ENCODE results near the gene TRIM67. TPM values are rescaled to one million over a fixed set of nuclear protein-coding genes. Genes with fewer than 3 reads are reported as not detected.
A peak's percentile ranks its signal among the peaks of the same experiment; 100 is the strongest.

The TRIM67 gene
- total RNA-seq, 2 donors from 2014 or later: 0.12 TPM; not detected in 1

GRCh38 chr1:231240883-231241735, 79.3 kb downstream of the TRIM67 start, which contains the start of gene GNPAT:
Gene GNPAT (plus strand): TSS chr1:231241212. CDS start chr1:231241379, 167 bp downstream.
- Mint-ChIP-seq H3K4me3 (peak within 1 kb of the TSS; percentile 88 to 100), H3K9me3 (no peaks in the 10 kb centered on the region), H3K4me1 (ENCODE audit: low read depth) (peaks cover 70% of the 10 kb centered on the region), H3K27me3 (ENCODE audit: low read depth) (no peaks in the 10 kb centered on the region), H3K27ac (peak within 1 kb of the TSS; percentile 100), H3K36me3 (ENCODE audit: insufficient read depth in 2 of 2) (peaks cover 19 to 27% of the 10 kb centered on the region in 2 donors)
- peak; percentile 91 to 94 for DNase-seq
- ATAC-seq (replicated peaks in 1 of 2): peak; percentile 99

DNA sequence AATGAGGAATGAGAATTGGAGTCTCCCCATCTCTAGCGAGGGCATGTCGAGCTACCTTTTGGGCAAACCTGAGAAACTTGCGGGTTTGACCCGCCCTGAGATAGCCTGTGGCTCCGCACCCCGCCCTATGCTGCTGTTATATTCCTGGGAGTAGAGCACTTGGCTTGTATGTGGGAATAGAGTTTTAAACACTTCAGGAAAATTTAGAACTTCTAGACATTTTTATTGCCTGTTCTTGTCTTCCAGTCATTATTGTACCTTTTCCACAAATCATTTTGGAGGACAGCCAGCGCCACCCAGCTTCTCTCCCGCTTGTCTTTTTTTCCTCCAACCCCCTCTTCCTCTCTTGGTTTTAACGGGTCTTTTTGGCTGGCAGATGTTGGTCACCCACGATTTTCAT, 79.9 kb downstream of the TRIM67 start:
- H3K36me3 Mint-ChIP-seq (ENCODE audit: insufficient read depth in 2 of 2): peaks cover 17 to 25% of the 10 kb centered on the region in 2 donors
- peak overlapping the region; percentile 88 to 100 for H3K4me3 Mint-ChIP-seq
- peak; percentile 15 to 32 for ATAC-seq (replicated peaks in 1 of 2)

DNA sequence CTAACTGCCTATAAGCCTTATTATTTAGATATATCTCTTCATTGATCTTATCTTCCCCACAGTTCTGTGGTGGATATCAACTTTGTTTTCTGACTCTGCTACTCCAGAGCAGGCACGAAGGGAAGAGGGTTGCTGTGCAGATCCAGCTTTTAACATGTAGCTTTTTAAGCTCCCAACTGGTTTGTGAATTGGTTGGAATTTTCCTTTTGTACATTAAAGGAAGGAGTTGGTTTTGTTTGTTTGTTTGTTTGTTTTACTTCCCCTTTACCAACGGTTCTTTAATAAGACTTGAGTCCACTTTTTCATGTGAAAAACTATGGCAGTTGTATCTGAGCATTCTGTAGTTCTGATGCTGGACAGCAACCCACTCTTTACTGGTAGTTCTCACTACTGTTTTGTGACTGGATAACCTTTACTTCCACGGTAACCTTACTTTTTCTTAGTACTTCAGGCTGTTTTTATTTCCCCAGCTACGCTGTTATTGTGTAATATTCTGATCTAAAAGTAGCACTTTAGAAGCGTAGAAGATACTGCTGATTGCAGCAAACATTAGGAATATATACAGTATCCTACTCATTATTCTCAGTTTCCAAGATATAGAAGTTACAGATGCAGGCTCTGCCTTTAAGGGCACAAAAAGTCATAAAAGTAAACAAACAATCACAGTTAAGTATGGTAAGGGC, 80.8 kb downstream of the TRIM67 start:
- peak overlapping the region; percentile 88 to 100 for H3K4me3 Mint-ChIP-seq
- no peaks in the 10 kb centered on the region for H3K9me3 Mint-ChIP-seq
- ATAC-seq (replicated peaks in 1 of 2) (no peak), DNase-seq (no peak)
- H3K27ac Mint-ChIP-seq: peak overlapping the region; percentile 100
- peaks cover 16 to 23% of the 10 kb centered on the region in 2 donors for H3K36me3 Mint-ChIP-seq (ENCODE audit: insufficient read depth in 2 of 2)
- no peaks in the 10 kb centered on the region for H3K27me3 Mint-ChIP-seq (ENCODE audit: low read depth)
- peaks cover 62% of the 10 kb centered on the region for H3K4me1 Mint-ChIP-seq (ENCODE audit: low read depth)

More for the DNA sequence above, 79.9 kb downstream of the TRIM67 start:
- H3K27ac Mint-ChIP-seq: peak overlapping the region; percentile 100
- DNase-seq: peak; percentile 7 to 20
- H3K4me1 Mint-ChIP-seq (ENCODE audit: low read depth): peaks cover 63% of the 10 kb centered on the region
- no peaks in the 10 kb centered on the region for H3K27me3 Mint-ChIP-seq (ENCODE audit: low read depth)
- H3K9me3 Mint-ChIP-seq: no peaks in the 10 kb centered on the region

- Mint-ChIP-seq H3K4me3 (no peak overlapping the region), H3K9me3 (no peaks in the 10 kb centered on the region), H3K27me3 (ENCODE audit: low read depth) (no peaks in the 10 kb centered on the region), H3K36me3 (ENCODE audit: insufficient read depth in 2 of 2) (peaks cover 2 to 17% of the 10 kb centered on the region in 2 donors), H3K4me1 (ENCODE audit: low read depth) (peaks cover 20% of the 10 kb centered on the region), H3K27ac (no peak overlapping the region)
- DNase-seq: no peak
- ATAC-seq (replicated peaks in 1 of 2): no peak
Measured at GRCh38 chr1:231248778-231249177, 86.9 kb downstream of the TRIM67 start.

- H3K36me3 Mint-ChIP-seq (ENCODE audit: insufficient read depth in 2 of 2): peaks cover 15 to 31% of the 10 kb centered on the region in 2 donors
- peaks cover 2 to 3% of the 10 kb centered on the region in 2 donors for H3K9me3 Mint-ChIP-seq
- no peaks in the 10 kb centered on the region for H3K27me3 Mint-ChIP-seq (ENCODE audit: low read depth)
- no peak overlapping the region for H3K27ac Mint-ChIP-seq
- H3K4me1 Mint-ChIP-seq (ENCODE audit: low read depth): peaks cover 4% of the 10 kb centered on the region
- no peak for ATAC-seq (replicated peaks in 1 of 2)
- H3K4me3 Mint-ChIP-seq: no peak overlapping the region
- no peak for DNase-seq
Measured at GRCh38 chr1:231252336-231252735, 90.5 kb downstream of the TRIM67 start.

DNA sequence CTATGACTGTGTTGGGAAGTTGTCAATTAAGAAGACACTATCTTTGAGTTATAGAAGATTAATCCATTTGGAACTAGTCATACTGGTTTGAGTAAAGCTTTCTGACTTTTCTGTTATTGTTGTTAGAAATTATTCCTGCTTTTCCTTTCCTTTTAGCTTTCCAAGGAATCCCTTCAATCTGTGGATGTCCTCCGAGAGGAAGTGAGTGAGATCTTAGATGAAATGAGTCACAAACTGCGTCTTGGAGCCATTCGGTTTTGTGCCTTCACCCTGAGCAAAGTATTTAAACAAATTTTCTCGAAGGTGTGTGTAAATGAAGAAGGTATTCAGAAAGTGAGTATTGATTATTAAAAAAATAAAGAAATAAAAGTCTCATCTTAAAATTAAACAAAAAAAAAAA, 98.5 kb downstream of the TRIM67 start:
- Mint-ChIP-seq H3K4me1 (ENCODE audit: low read depth) (no peaks in the 10 kb centered on the region), H3K27ac (no peak overlapping the region), H3K36me3 (ENCODE audit: insufficient read depth in 2 of 2) (peaks cover 30 to 38% of the 10 kb centered on the region in 2 donors), H3K4me3 (no peak overlapping the region), H3K9me3 (peaks cover 6 to 11% of the 10 kb centered on the region in 2 donors), H3K27me3 (ENCODE audit: low read depth) (no peaks in the 10 kb centered on the region)
- ATAC-seq (replicated peaks in 1 of 2) (no peak), DNase-seq (no peak)

DNA sequence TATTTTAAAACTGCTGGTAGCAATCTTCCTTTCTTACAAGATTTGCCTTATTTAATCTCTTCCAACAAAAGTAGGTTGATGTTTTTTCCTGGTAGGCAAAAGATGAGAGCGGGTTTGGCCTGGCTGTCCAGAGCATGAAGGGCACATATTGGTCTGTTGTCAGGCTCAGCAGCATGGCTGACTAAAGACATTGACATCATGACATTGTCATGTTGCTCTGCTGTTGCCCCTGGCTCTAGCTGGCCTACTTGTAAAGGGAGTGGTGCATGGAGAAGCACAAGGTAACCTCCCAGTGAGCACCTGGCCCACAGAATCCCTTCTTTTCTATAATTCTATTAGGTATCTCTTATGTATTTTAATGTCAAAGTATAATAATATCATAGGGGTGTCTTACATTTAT, 102.8 kb downstream of the TRIM67 start:
- no peaks in the 10 kb centered on the region for H3K4me1 Mint-ChIP-seq (ENCODE audit: low read depth)
- no peaks in the 10 kb centered on the region for H3K9me3 Mint-ChIP-seq
- H3K27ac Mint-ChIP-seq: peak overlapping the region; percentile 70
- no peaks in the 10 kb centered on the region for H3K27me3 Mint-ChIP-seq (ENCODE audit: low read depth)
- DNase-seq (no peak), ATAC-seq (replicated peaks in 1 of 2) (no peak)
- peaks cover 12 to 21% of the 10 kb centered on the region in 2 donors for H3K36me3 Mint-ChIP-seq (ENCODE audit: insufficient read depth in 2 of 2)
- no peak overlapping the region for H3K4me3 Mint-ChIP-seq

DNA sequence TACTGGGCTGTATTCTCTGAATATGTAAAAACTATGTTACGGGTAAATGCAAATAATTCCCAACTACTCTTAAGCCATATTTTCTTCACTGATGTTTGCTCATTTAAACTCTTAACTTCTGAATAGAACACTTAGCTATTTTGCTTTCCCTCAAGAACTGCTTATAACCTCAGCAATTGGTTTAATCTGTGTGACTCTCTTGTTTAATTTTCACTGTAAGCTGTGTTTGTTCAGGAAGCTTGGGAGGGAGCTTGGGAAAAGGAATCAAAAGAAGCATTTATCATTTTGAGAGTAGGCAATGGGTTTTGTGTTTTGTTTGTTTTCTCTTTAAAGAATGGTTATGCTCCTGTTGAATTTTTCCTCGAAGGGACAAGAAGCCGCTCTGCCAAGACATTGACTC, 103.5 kb downstream of the TRIM67 start:
- H3K9me3 Mint-ChIP-seq: no peaks in the 10 kb centered on the region
- DNase-seq: no peak
- no peak for ATAC-seq (replicated peaks in 1 of 2)
- no peaks in the 10 kb centered on the region for H3K27me3 Mint-ChIP-seq (ENCODE audit: low read depth)
- H3K4me1 Mint-ChIP-seq (ENCODE audit: low read depth): no peaks in the 10 kb centered on the region
- no peak overlapping the region for H3K27ac Mint-ChIP-seq
- peaks cover 11 to 19% of the 10 kb centered on the region in 2 donors for H3K36me3 Mint-ChIP-seq (ENCODE audit: insufficient read depth in 2 of 2)
- no peak overlapping the region for H3K4me3 Mint-ChIP-seq

DNA sequence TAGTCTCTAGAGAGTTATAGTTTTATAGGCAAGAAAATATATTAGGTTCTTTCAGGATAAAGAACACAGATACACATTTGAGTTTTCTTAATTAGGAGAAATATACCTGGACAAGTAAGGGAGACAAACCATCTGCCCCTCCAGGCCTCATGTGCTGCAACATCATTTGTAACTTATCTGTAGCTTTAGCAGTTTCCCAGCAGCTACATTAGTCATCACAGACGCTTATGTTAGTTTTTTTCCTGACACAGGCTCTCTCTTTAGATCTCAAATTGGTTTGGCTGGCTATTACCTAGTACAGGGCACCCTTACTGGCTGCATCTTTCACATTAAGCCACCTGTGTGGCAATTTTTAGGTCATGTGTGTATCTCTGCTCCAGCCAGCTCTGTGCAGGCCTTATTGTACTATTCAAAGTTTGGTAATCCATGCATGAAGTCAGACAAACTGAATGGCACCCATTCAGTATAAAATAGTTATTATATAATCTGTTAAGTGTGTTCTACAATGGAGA, 105.0 kb downstream of the TRIM67 start:
- Mint-ChIP-seq H3K4me3 (no peak overlapping the region), H3K36me3 (ENCODE audit: insufficient read depth in 2 of 2) (peaks cover 9 to 20% of the 10 kb centered on the region in 2 donors), H3K4me1 (ENCODE audit: low read depth) (peaks cover 7% of the 10 kb centered on the region), H3K27ac (peak overlapping the region; percentile 18), H3K27me3 (ENCODE audit: low read depth) (no peaks in the 10 kb centered on the region), H3K9me3 (no peaks in the 10 kb centered on the region)
- no peak for DNase-seq
- ATAC-seq (replicated peaks in 1 of 2): no peak

Other genes starting within 250 kb of the TRIM67 start
- gene TTC13, start 183.2 kb upstream of the TRIM67 start, total RNA-seq: 10 to 100 TPM; 18.6 to 18.8 TPM
- 10 to 100 TPM; 16.0 to 23.7 TPM for gene ARV1, start 183.0 kb upstream of the TRIM67 start, total RNA-seq
- gene FAM89A, start 121.8 kb upstream of the TRIM67 start, total RNA-seq: 10 to 100 TPM; 17.1 to 17.4 TPM
- 10 to 100 TPM; 55.0 to 60.1 TPM for gene GNPAT, start 79.2 kb downstream of the TRIM67 start, total RNA-seq
- gene EXOC8, start 175.8 kb downstream of the TRIM67 start, total RNA-seq: 10 to 100 TPM; 17.2 to 19.2 TPM
- 10 to 100 TPM in 1 of 2 donors, 1 to 10 TPM in 1; 9.6 to 10.4 TPM for gene SPRTN, start 176.2 kb downstream of the TRIM67 start, total RNA-seq